Measurements from ENCODE around the gene AXDND1.
"Not testable (repeated sequence)": the region's sequence is repeated elsewhere in the genome, so short reads cannot be mapped to it uniquely, and the experiment has no call there.

The AXDND1 gene

GRCh38 chr1:179490611-179491010 is 124.8 kb downstream of the AXDND1 start:
- no peak for DNase-seq

- no peak for DNase-seq
These were observed 127.6 kb downstream of the AXDND1 start for GRCh38 chr1:179493323-179493722.

- DNase-seq = no peak
These were observed 140.4 kb downstream of the AXDND1 start for GRCh38 chr1:179506199-179506598.

- DNase-seq = no peak
These were observed 143.6 kb downstream of the AXDND1 start for GRCh38 chr1:179509384-179509783.

GRCh38 chr1:179510038-179510437 is 144.3 kb downstream of the AXDND1 start:
- DNase-seq = no peak

- no peak for DNase-seq
These were observed 151.4 kb downstream of the AXDND1 start for GRCh38 chr1:179516976-179517705.

GRCh38 chr1:179518544-179518943 is 152.8 kb downstream of the AXDND1 start:
- not testable (repeated sequence) for DNase-seq

- no peak for DNase-seq
These were observed 163.9 kb downstream of the AXDND1 start for GRCh38 chr1:179529482-179530195.

GRCh38 chr1:179530352-179530751 is 164.6 kb downstream of the AXDND1 start:
- no peak for DNase-seq

GRCh38 chr1:179541774-179542173 is 176.0 kb downstream of the AXDND1 start:
- no peak for DNase-seq

GRCh38 chr1:179545321-179545720 is 179.6 kb downstream of the AXDND1 start:
- DNase-seq = no peak

GRCh38 chr1:179547021-179547535 is 181.3 kb downstream of the AXDND1 start:
- DNase-seq = no peak

GRCh38 chr1:179548666-179549367 is 183.0 kb downstream of the AXDND1 start:
- no peak for DNase-seq

GRCh38 chr1:179549368-179549700 is 183.6 kb downstream of the AXDND1 start:
- DNase-seq = no peak

GRCh38 chr1:179550746-179551682 is 185.2 kb downstream of the AXDND1 start:
- DNase-seq = no peak

GRCh38 chr1:179554427-179554826 is 188.7 kb downstream of the AXDND1 start:
- DNase-seq = no peak

- DNase-seq = no peak
These were observed 192.3 kb downstream of the AXDND1 start for GRCh38 chr1:179558078-179558477.

- DNase-seq = no peak
These were observed 209.9 kb downstream of the AXDND1 start, which contains the start of gene NPHS2 for GRCh38 chr1:179575497-179576314. Gene NPHS2, minus strand, starts transcription at chr1:179575948. Its CDS starts 84 bp downstream, at chr1:179575864.

GRCh38 chr1:179576509-179576908 is 210.7 kb downstream of the AXDND1 start:
- DNase-seq = no peak

GRCh38 chr1:179583771-179584320 is 218.1 kb downstream of the AXDND1 start:
- DNase-seq = no peak

All from right hindlimb (tissue), 1 donor.